ENCODE measurements around the gene NGEF.

The NGEF gene

DNA sequence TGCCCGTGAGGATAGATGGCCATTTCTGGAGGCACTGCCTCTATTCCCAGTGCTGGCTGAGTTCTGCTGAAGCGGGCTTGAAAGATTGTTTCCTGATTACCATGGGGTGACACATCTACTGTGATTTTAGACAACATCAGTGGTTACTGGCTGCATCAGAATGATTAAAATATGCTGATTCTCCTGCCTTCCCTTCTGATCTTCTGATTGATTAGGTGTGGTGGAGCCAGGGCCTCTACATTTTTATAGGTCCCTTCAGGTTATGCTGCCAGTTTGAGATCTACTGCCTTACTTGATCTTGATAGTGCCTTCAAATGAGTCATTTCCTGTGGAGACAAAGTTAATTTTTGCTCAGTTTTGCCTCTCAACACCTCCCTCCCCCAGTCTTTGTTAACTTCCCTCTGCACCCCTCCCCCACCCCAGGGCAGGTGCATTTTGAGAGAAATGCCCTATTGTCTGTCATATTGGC, 174.6 kb downstream of the NGEF start:
- Mint-ChIP-seq H3K9me3 (no peaks in the 10 kb centered on the region), H3K27me3 (no peaks in the 10 kb centered on the region), H3K36me3 (peaks cover 14% of the 10 kb centered on the region), H3K4me1 (peaks cover 28% of the 10 kb centered on the region), H3K27ac (peak overlapping the region; percentile 87), H3K4me3 (peak overlapping the region; percentile 49)

DNA sequence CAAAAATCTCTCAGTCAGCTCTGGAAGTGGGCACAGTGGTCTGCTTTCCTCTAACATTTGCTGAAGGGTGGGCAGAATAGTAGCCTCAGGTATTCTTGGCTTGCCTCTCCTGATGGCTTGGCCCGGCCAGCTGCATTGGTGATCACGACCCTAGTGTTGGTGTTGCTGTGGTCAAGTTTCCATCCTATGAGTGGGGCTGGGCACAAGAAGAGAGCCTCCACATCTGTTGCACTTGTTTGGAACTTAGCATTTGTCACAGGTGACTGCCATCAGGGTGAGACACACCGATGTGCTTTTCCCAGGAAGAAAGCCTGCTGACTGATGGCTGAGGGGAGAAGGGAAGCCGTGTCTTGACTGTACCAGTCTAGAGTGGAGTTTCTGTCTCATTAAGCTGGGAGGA, 176.1 kb downstream of the NGEF start:
- Mint-ChIP-seq H3K4me1 (peaks cover 31% of the 10 kb centered on the region), H3K36me3 (peaks cover 15% of the 10 kb centered on the region), H3K27me3 (no peaks in the 10 kb centered on the region), H3K4me3 (no peak overlapping the region), H3K9me3 (no peaks in the 10 kb centered on the region), H3K27ac (peak overlapping the region; percentile 12)

DNA sequence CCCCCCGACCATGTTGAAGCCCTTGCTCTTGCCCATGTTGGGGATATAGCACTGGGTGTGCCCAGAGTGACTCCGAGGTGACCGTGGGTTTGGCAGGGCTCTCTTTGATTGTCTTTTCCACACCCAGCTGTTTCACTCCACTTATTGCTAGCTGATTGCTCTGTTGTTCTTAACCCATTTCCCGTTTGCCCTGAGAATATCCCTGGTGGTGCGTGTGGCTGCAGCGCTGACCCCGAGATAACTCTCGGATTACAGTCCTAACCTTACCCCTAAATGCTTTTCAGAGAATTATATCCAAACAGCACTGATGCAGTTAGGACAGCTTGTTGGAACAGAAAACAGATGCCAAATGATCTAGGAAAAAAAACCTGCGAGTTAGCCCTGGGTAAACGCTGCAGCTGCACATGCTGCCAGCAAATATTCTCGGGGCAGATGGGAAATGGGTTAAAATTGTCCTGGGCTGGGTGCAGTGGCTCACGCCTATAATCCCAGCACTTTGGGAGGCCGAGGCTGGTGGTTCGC, 177.3 kb downstream of the NGEF start:
- Mint-ChIP-seq H3K27me3 (no peaks in the 10 kb centered on the region), H3K4me1 (peaks cover 33% of the 10 kb centered on the region), H3K36me3 (peaks cover 16% of the 10 kb centered on the region), H3K4me3 (no peak overlapping the region), H3K9me3 (no peaks in the 10 kb centered on the region), H3K27ac (peak overlapping the region; percentile 5)

DNA sequence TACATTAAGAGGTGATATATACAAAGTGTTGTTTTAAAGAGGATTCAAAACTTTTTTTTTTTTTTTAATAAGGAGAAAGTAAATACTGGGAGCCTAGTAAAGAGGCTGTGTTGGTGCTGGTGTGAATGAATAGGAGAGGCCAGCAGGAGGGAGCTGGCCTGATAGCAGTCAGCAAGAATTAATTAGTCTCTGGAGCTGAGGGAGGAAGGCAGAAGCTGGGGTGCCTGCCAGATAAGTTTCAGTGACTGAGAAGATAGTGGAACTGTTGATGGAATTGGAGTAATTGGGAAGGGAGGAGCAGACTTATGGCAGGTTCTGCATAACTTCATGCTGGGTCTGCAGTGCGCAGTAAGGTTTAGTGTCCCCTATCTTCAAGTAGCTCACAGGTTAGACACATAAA, 179.2 kb downstream of the NGEF start:
- peaks cover 25% of the 10 kb centered on the region for H3K4me1 Mint-ChIP-seq
- H3K9me3 Mint-ChIP-seq, result no peaks in the 10 kb centered on the region
- H3K27ac Mint-ChIP-seq, result peak overlapping the region; percentile 12
- H3K27me3 Mint-ChIP-seq, result no peaks in the 10 kb centered on the region
- no peak overlapping the region for H3K4me3 Mint-ChIP-seq
- peaks cover 18% of the 10 kb centered on the region for H3K36me3 Mint-ChIP-seq

DNA sequence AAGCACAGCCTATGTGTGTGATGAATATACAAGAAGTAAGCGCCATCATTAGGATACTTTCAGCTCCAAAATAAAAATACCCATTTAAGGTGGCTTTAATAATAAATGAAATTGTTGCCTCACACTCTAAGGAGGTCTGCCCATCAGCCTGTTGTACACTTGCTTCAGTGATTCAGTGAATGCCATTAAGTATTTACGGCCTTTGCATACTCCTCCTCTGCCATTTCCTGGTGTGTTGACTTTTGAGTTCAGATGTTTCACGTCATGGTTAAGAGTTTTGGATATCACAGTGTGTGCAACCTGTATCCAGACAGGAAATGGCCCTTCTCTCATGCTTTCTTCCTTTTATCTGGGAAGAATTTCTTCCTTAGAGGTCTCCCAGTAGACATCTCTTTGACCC, 181.6 kb downstream of the NGEF start:
- H3K27ac Mint-ChIP-seq, result no peak overlapping the region
- peaks cover 9% of the 10 kb centered on the region for H3K4me1 Mint-ChIP-seq
- H3K36me3 Mint-ChIP-seq, result peaks cover 18% of the 10 kb centered on the region

DNA sequence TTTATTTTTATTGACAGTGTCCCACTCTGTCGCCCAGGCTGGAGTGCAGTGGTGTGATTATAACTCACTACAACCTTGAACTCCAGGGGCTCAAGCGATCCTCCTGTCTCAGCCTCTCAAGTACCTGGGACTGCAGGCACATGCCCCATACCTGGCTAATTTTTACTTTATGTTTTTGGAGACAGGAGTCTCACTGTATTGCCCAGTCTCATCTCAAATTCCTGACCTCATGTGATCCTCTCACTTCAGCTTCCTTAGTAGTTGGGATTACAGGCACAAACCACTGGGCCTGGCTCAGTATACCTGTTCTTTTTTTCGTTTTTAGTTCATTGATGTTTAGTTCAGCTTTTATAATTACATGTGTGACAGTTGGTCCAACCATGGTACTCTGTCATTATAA, 183.1 kb downstream of the NGEF start:
- Mint-ChIP-seq H3K9me3 (no peaks in the 10 kb centered on the region), H3K36me3 (peaks cover 28% of the 10 kb centered on the region), H3K27me3 (no peaks in the 10 kb centered on the region), H3K27ac (no peak overlapping the region), H3K4me1 (peaks cover 9% of the 10 kb centered on the region), H3K4me3 (no peak overlapping the region)

More for the DNA sequence above, 181.6 kb downstream of the NGEF start:
- no peaks in the 10 kb centered on the region for H3K9me3 Mint-ChIP-seq
- no peak overlapping the region for H3K4me3 Mint-ChIP-seq
- no peaks in the 10 kb centered on the region for H3K27me3 Mint-ChIP-seq
